NCI-H2227 (cell line): Measurements from ENCODE around the gene NOD2.

Experiments used
- DNase-seq: peaks from one replicate; lab custom pipeline; 2025; ENCODE audit not compliant: unreplicated experiment; lab: John Stamatoyannopoulos, UW

The NOD2 gene

GRCh38 chr16:50692999-50693781, at the start of gene NOD2:
TSS of gene NOD2 (plus strand) at chr16:50693606. CDS start at chr16:50699496, 5,890 bp downstream.
- DNase-seq = peak; percentile 15

DNA sequence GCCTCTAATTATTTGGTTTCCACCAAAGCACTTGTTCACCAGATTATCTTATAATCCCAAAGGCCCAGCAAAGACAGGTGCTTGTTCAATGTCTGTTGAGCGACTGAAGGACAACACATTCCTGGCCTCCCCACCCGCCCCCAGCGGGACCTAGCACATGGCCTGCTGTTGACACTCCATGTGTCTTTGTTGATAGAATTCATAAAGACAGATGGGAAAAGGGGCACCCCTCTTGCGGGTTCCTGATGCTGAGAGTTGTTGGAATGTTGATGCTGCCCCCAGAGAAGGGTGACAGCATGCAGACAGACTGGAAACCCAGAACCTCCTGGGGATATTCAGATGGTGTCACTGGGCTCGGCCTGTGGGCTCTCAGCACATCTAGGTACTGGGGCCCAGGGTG, 49.2 kb upstream of the NOD2 start:
- DNase-seq = no peak

- no peak for DNase-seq
Observed at GRCh38 chr16:50644729-50645128, 48.7 kb upstream of the NOD2 start.

DNA sequence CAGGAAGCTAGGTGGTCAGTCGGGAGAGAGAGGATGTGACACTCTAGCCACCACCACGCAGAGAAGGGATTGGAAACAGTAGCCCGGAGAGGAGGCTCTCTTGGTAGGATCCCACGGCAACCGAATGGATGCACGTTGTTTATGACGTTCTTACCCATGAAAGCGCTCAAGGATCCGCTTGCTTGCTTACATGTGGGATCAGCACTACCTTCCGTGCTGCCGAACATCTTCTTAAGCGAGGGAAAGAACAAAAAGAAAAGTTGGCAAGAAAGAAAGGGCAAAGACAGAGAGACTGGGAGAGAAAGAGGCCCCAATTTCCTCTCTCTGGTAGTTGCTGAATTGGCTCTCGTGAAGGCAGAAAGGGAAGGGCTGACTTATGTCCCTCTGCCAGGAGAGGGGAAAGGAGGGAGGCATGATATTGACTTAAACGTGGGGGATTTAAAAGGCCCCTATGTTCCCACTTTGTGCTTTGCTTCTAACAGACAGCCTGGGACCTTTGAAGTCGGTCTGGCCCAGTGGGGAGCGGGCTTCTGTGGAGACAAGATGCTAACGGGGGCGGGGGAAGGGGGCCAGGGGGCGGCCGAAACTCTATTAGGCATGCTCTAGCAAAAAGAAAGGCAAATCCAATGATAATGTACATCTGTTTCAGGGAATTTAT, 47.7 kb upstream of the NOD2 start:
- no peak for DNase-seq

DNA sequence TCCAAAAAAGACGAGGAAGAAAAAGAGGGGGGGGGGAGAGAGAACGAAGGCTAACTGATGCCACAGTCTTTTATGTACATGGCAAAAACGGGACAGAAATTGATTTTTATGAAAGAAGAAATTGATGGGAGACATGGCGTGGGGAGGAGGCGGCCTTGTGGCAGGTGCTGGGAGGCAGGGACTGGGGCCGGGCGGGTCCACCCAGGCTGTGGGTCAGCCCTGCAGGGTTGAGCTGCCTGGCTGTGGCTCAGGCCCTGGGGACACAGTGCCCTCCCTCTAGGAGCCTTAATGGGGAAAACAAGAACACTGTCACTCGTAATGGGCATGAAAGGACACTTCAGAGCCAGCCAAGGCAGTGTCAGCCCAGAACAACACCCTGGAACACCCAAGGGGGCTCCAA, 47.1 kb upstream of the NOD2 start:
- DNase-seq = no peak

GRCh38 chr16:50651835-50652438, 41.5 kb upstream of the NOD2 start:
- no peak for DNase-seq

DNA sequence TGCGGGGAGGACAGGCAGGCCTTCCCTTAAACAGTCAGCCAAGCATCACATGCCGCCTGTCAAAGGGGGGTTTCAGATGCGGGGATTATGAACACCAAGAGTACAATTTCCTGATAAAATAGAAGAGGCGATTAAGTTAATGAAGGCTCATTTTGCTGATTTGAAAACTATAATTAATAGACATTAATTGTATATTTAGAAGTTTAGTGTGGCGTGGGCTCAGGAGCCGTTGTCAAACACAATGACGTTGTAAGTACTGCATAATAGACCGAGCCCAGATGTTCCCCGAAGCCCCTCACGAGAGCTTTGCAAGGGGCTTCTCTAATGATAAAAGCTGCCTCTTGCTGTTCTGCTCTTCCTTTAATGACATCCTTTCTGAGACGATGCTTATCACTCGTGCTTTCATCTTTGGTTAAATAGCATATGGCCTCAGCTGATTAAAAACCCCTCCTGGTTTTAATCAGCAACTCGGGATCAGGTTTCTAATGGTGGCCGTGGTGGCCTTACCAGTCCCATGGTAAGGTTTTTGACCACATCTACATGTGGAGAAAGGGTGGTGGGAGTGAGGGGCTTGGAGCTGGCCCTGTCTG, 40.5 kb upstream of the NOD2 start:
- DNase-seq = no peak

DNA sequence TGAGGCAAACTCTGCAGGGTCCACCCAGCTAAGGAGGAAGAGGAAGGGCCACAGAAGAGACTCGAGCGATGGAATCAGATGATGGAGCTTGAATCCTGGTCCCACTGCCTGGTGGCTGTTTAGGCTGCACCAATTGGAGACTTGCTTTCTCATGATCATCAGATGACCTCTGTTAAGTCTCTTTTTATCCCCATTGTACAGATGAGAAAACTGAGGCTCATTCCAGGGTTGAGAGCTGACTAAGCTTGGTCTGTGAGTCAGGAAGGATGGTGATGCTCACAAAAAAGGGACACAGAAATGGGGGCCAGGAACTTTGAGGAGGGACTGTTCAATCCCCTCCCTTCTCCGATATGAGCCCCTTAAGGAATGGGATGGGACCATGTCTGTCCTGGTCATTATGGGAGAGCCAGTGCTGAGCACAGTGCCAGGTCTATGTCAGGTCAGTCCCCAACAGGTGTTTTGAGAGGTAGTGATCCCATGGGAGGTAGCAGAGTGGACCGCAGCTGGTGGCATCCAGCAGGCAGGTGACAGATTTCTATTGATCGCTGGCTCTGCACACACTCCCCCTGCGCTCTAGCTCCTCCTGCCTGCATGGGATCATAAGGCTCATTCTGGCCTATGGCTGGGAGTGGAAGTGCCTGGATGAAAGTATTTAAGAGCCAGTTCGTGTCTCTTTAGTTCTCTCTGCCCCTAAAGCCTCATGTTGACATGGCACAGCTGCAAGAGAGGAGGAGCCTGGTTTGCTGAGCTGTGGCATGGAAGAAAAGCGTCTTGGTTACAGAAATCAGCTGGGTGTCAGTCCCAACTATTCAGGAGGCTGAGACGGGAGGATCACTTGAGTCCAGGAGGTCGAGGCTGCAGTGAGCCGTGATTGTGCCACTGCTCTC, 39.5 kb upstream of the NOD2 start:
- no peak for DNase-seq

GRCh38 chr16:50655558-50656055, 37.8 kb upstream of the NOD2 start:
- DNase-seq = no peak

DNA sequence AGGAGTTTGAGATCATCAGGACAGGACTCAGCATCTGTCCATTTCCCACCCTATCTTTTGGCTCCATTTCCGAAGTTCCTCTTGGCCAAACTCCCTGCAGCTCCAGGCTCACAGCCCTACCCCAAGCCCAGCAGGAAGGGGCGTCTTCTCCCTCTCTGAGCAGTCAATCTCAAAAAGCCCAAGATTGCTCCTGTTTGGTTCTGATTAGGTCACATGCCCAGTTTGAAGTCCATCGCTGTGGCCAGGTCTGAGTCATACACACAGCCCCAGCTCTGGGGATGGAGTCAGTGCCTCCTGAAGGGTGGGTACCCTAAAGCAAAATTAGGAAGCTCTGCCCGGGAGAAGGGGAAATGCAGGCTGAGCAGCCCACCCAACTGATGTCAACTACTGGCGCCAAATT, 36.2 kb upstream of the NOD2 start:
- no peak for DNase-seq

DNA sequence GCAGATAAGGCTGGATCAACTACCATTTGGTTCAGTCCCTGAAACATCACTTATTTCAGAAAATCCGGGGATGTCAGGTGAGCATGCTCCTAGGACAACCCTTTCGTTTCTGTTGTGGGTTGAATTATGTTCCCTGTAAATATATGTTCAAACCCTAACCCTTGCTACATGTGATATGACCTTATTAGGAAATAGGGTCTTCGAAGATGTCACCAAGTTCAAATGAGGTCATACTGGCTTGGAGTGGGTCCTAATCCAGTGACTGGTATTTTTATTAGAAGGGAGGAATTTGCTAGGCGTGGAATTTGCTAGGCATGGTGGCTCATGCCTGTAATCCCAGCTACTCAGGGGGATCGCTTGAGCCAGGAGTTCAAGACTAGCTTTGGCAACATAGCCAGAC, 33.6 kb upstream of the NOD2 start:
- no peak for DNase-seq

- no peak for DNase-seq
Observed at GRCh38 chr16:50662306-50662940, 31.0 kb upstream of the NOD2 start.

DNA sequence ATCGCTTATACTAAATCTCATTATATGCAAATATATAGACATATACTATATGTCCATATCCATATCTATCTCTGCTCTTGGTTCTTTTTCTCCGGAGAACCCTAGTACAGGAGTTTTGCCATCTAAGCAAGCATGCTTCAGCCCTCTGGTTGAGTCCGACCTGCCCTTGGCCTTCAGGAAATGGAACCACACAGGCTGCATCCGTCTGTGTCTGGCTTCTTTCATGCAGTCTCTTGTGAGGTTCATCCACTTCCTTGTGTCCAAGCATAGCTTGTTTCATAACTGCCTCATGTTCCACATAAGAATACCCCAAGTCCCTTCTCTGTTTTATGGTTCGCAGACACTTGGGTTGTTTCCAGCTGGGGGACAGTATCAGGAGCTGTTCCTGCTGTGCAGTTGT, 29.1 kb upstream of the NOD2 start:
- no peak for DNase-seq

GRCh38 chr16:50665128-50665878, 28.1 kb upstream of the NOD2 start:
- peak; percentile 75 for DNase-seq

DNA sequence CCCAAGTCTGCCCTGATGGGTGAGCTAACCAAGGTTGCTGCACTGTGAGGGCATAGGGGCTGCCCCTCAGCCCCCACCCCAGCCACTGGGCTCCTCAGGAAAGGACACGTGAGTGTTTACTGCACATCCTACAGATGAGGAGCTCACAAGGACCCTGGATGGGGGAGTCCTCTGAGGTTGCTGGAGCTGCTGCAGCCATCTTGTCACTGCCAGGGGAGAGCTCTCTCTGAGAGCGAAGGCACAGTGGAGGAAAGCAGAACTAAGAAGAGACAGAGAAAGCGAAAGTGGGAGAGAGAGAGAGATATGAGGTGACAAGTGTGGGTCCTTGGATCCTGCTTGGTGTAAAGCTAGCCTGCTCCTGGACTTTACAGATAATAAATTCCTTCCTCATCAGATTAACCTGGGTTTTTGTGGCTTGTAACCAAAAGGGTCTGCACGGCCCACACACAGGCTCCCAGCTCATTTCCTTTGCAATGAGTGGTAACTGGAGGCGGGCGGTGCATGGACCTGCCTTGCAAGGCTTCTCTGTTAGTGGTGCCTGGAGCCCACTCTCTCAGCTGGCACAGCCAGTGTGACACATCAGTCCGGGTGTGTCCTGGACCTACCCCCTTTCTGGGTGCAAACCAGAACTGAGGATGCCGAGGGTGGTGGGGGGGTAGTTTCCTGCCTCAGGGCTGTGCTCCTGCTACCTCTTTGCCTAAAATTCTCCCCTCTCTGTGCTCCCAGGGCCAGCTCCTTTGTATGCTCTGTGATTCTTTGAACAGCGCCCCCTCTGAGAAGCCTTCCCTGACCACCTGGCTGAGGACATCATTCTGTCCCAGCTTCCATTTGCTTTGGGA, 26.5 kb upstream of the NOD2 start:
- DNase-seq = no peak

DNA sequence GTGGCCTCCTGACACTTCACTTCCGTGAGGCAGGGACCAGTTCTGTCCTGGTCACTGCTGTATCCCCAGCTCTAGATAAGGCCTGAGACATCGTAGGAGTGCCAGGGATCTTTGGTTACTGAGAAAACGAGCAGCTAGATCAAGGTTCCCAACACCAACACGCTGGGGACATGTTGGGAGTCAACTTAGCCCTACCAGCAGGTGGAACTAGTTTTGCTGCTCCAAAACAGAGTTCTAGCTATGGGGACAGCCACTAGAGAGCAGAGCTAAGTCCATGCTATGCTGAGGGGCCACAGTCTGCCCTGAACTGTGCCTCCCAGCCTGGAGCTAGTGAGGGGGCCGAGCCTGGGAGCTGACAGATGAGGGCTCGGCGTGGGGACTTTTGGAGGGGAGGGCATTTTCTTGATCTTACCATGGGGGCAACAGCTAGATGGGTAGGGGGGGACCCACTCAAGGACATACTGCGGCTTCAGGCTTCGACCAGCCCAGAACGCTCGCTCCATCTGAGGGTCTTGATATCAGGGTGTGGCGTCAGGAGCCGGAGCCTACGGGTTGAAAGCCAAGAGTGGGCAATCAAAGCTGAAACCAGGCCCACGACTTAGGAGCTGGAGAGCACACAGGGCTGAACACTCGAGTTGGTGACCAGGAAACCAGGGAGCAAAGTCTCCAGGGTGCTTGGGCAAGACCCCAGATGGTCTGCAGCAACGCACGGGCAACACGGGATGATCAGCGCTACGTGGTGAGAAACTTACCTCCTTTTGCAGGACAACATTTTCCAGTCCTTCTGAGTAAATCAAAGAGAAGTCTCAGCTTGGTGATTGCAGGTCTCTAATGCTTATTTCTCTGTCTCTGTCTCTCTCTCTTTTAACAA, 25.7 kb upstream of the NOD2 start:
- no peak for DNase-seq

GRCh38 chr16:50668368-50669008, 24.9 kb upstream of the NOD2 start:
- no peak for DNase-seq
